ENCODE measurements around the gene EGR4.

DNA sequence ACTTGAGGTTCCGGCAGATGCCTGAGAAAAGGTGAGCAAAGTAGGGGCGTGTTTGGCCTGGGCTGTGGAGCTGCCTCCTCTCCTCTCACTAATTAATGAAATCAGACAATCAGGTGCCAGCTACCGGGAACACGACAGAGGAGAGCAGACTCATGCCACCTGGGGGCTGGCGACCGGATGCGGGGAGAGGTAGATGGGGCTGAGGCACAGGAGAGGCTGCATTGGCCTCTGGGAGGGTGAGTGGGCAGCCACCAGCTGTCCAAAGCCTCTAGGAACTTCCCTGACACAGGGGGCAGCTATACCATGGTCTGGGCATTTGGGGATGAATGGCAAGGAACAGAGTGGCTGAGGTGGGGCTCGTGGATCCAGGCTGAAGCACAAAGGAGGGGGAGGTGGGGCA is 34.1 kb downstream of the EGR4 start:
- no peak for TF ChIP-seq EZH2 (IDR thresholded peaks at IDR 0.05; ENCODE audit: insufficient read depth, low read length)
- TF ChIP-seq, protein P1, sequence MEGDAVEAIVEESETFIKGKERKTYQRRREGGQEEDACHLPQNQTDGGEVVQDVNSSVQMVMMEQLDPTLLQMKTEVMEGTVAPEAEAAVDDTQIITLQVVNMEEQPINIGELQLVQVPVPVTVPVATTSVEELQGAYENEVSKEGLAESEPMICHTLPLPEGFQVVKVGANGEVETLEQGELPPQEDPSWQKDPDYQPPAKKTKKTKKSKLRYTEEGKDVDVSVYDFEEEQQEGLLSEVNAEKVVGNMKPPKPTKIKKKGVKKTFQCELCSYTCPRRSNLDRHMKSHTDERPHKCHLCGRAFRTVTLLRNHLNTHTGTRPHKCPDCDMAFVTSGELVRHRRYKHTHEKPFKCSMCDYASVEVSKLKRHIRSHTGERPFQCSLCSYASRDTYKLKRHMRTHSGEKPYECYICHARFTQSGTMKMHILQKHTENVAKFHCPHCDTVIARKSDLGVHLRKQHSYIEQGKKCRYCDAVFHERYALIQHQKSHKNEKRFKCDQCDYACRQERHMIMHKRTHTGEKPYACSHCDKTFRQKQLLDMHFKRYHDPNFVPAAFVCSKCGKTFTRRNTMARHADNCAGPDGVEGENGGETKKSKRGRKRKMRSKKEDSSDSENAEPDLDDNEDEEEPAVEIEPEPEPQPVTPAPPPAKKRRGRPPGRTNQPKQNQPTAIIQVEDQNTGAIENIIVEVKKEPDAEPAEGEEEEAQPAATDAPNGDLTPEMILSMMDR (IDR thresholded peaks at IDR 0.05; ENCODE audit: insufficient read depth, low read depth, low read length), result no peak

Data from astrocyte (in vitro differentiated cells and primary cell).